Measurements from ENCODE around the gene TNFAIP3. TPM values are rescaled to one million over a fixed set of nuclear protein-coding genes. Genes with fewer than 3 reads are reported as not detected.
"Not testable (repeated sequence)": the region's sequence is repeated elsewhere in the genome, so short reads cannot be mapped to it uniquely, and the experiment has no call there.

Gene TNFAIP3
- total and polyA plus RNA-seq, 2 of the 8 experiments (the other 6 are each of a cell fraction or from before 2014, with no cell fraction given) = 1.6 to 2.0 TPM

DNA sequence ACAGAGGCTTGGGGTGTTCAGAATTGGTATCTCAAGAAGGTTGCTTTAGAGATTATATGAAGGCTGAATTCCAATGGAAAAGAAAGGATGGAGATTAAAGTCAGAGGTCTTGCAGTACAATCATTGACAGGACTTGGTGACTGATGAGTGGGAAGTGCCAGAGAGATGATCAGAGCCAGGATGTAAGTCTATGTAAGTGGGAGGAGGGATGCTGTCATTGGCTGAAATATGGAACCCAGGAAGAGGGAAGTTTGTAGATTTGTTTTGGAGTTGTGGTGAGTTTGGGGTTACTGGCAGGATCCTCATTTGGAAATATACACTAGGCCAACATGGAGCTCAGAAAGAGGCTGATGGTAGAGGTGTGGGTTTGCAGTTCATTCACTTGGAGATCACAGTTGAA is 23.8 kb upstream of the TNFAIP3 start:
- no peaks in the 10 kb centered on the region for H3K27me3 ChIP-seq (replicated peaks in 1 of 4; ENCODE audit: control insufficient read depth in 3 of 4, extremely low read depth in 1 of 4, insufficient read depth in 3 of 4, low read length in 3 of 4)

DNA sequence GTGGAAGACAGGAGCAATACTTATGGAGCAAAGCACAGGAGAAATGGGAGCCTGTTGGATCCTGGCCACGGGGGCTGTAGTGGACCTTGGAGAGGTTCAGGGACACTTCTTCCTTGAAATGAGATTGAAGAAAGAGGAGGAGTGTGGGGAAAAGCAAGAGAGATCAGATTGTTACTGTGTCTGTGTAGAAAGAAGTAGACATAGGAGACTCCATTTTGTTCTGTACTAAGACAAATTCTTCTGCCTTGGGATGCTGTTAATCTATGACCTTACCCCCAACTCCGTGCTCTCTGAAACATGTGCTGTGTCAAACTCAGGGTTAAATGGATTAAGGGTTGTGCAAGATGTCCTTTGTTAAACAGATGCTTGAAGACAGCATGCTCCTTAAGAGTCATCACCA is 22.7 kb upstream of the TNFAIP3 start:
- H3K14ac ChIP-seq (ENCODE audit: insufficient read length); H3K36me3 ChIP-seq (ENCODE audit: control insufficient read depth in 2 of 4, insufficient read depth in 4 of 4, low read length in 3 of 4); H2AFZ ChIP-seq (ENCODE audit: low read length); H3K27ac ChIP-seq (ENCODE audit: low read depth, low read length); H3K23ac ChIP-seq (ENCODE audit: insufficient read length); H2BK15ac ChIP-seq (ENCODE audit: low read length); POLR2A ChIA-PET (ENCODE audit: partially characterized antibody); H2BK5ac ChIP-seq (ENCODE audit: low read depth, low read length); H4K8ac ChIP-seq (ENCODE audit: extremely low read depth, insufficient read depth, low read length); H3K4me1 ChIP-seq (replicated peaks in 1 of 4; ENCODE audit: control insufficient read depth in 3 of 4, insufficient read depth in 4 of 4, low read length in 3 of 4); H3K4ac ChIP-seq (replicated peaks; ENCODE audit: insufficient read length, low read depth, low read length); H3K9me3 ChIP-seq (ENCODE audit: insufficient read depth in 2 of 2, low read depth in 1 of 2, low read length in 1 of 2); FAIRE-seq; H3K4me3 ChIP-seq (ENCODE audit: extremely low read depth in 1 of 4, insufficient read depth in 2 of 4, low read depth in 3 of 4, low read length in 4 of 4); DNase-seq (ENCODE audit: low read depth in 1 of 2, low spot score in 2 of 2); H2AK5ac ChIP-seq (ENCODE audit: low read depth, low read length); H2BK120ac ChIP-seq (replicated peaks; ENCODE audit: low read depth, low read length); H4K20me1 ChIP-seq (replicated peaks in 1 of 2; ENCODE audit: control insufficient read depth in 1 of 2, insufficient read depth in 2 of 2, low read length in 2 of 2); H4K5ac ChIP-seq (ENCODE audit: insufficient read length, low read depth, low read length); H3K27me3 ChIP-seq (replicated peaks in 1 of 4; ENCODE audit: control insufficient read depth in 3 of 4, extremely low read depth in 1 of 4, insufficient read depth in 3 of 4, low read length in 3 of 4); H3K18ac ChIP-seq (ENCODE audit: extremely low read depth, low read length); H3K9ac ChIP-seq (replicated peaks in 1 of 4; ENCODE audit: extremely low read depth in 1 of 4, low read depth in 3 of 4, low read length in 3 of 4); H3K56ac ChIP-seq (replicated peaks; ENCODE audit: insufficient read length, low read depth, low read length); H2BK12ac ChIP-seq (ENCODE audit: low read depth, low read length); H2BK20ac ChIP-seq (ENCODE audit: low read length); H3K23me2 ChIP-seq (ENCODE audit: low read depth, low read length); H3K79me2 ChIP-seq (ENCODE audit: control insufficient read depth in 1 of 2, insufficient read depth in 2 of 2, low read length in 2 of 2); H3K4me2 ChIP-seq (ENCODE audit: insufficient read depth in 1 of 2, low read depth in 2 of 2, low read length in 2 of 2); CTCF ChIA-PET (ENCODE audit: partially characterized antibody); H4K91ac ChIP-seq (replicated peaks; ENCODE audit: insufficient read length, low read length); H3K79me1 ChIP-seq (ENCODE audit: low read depth, low read length): not testable (repeated sequence)
- WGBS, 2 experiments (ENCODE audit: extremely low coverage in 1 of 2, insufficient coverage in 1 of 2, insufficient read length in 1 of 2, insufficient replicate concordance in 2 of 2, low coverage in 1 of 2, low lambda C conversion rate in 2 of 2, missing lambda C conversion rate in 1 of 2) = 81% methylated on average over 2 of the region's 2 CpGs; no CpG with 5 or more reads in 1 of the 2 experiments

More for the DNA sequence above, 23.8 kb upstream of the TNFAIP3 start:
- TF ChIP-seq JUN (IDR thresholded peaks at IDR 0.05; ENCODE audit: low read depth, low read length) = no peak
- Histone ChIP-seq H4K91ac (replicated peaks; ENCODE audit: insufficient read length, low read length) (no peak overlapping the region), H3K14ac (ENCODE audit: insufficient read length) (no peak overlapping the region), H3K36me3 (ENCODE audit: control insufficient read depth in 2 of 4, insufficient read depth in 4 of 4, low read length in 3 of 4) (no peaks in the 10 kb centered on the region), H3K4me2 (ENCODE audit: insufficient read depth in 1 of 2, low read depth in 2 of 2, low read length in 2 of 2) (no peak overlapping the region), H2BK20ac (ENCODE audit: low read length) (no peak overlapping the region), H3K23me2 (ENCODE audit: low read depth, low read length) (no peaks in the 10 kb centered on the region), H3K4me1 (replicated peaks in 1 of 4; ENCODE audit: control insufficient read depth in 3 of 4, insufficient read depth in 4 of 4, low read length in 3 of 4) (no peaks in the 10 kb centered on the region), H3K27ac (ENCODE audit: low read depth, low read length) (no peak overlapping the region), H3K18ac (ENCODE audit: extremely low read depth, low read length) (no peak overlapping the region), H3K9ac (replicated peaks in 1 of 4; ENCODE audit: extremely low read depth in 1 of 4, low read depth in 3 of 4, low read length in 3 of 4) (no peak overlapping the region), H3K79me1 (ENCODE audit: low read depth, low read length) (no peaks in the 10 kb centered on the region), H2BK12ac (ENCODE audit: low read depth, low read length) (no peak overlapping the region), H3K56ac (replicated peaks; ENCODE audit: insufficient read length, low read depth, low read length) (no peak overlapping the region), H3K23ac (ENCODE audit: insufficient read length) (no peak overlapping the region), H2AK5ac (ENCODE audit: low read depth, low read length) (no peak overlapping the region), H2BK15ac (ENCODE audit: low read length) (no peak overlapping the region), H3K4ac (replicated peaks; ENCODE audit: insufficient read length, low read depth, low read length) (no peak overlapping the region), H2BK5ac (ENCODE audit: low read depth, low read length) (no peak overlapping the region), H3K4me3 (ENCODE audit: extremely low read depth in 1 of 4, insufficient read depth in 2 of 4, low read depth in 3 of 4, low read length in 4 of 4) (no peak overlapping the region), H3K79me2 (ENCODE audit: control insufficient read depth in 1 of 2, insufficient read depth in 2 of 2, low read length in 2 of 2) (no peaks in the 10 kb centered on the region), H3K9me3 (ENCODE audit: insufficient read depth in 2 of 2, low read depth in 1 of 2, low read length in 1 of 2) (no peaks in the 10 kb centered on the region), H2AFZ (ENCODE audit: low read length) (no peak overlapping the region), H4K20me1 (replicated peaks in 1 of 2; ENCODE audit: control insufficient read depth in 1 of 2, insufficient read depth in 2 of 2, low read length in 2 of 2) (no peaks in the 10 kb centered on the region), H4K5ac (ENCODE audit: insufficient read length, low read depth, low read length) (no peak overlapping the region), H4K8ac (ENCODE audit: extremely low read depth, insufficient read depth, low read length) (no peak overlapping the region), H2BK120ac (replicated peaks; ENCODE audit: low read depth, low read length) (no peak overlapping the region)
- no peak for DNase-seq (ENCODE audit: low read depth in 1 of 2, low spot score in 2 of 2)
- no peak for FAIRE-seq
- ChIA-PET CTCF (ENCODE audit: partially characterized antibody) (interaction anchor here (0.7 kb wide), 1 partner anchor 95 kb away, joined by 3 read pairs; no protein-coding TSS in a partner anchor), POLR2A (ENCODE audit: partially characterized antibody) (no interaction called here)
